Natural killer cell (primary cell): ENCODE results near the gene VWDE. TPM values are rescaled to one million over a fixed set of nuclear protein-coding genes. Genes with fewer than 3 reads are reported as not detected.

Experiments
- ATAC-seq, 3 donors: fragments of 150-1000 bp in 2 of 3; fragments of 200-7000 bp in 1 of 3; cut with Tn5 transposase; 1 replicate in 1 of 3; 2 replicates in 2 of 3; pipeline ENCODE4 v1.10.0; 2021; ENCODE audit warnings: mild to moderate bottlenecking in 2 of 3, moderate library complexity in 2 of 3
- DNase-seq, 2 donors: peaks; one replicate each; pipeline versions ENCODE4 v3.0.0 to v3.0.0-alpha.2; 2013 to 2021; ENCODE audit warnings: mixed read lengths in 1 of 2
- H3K27ac ChIP-seq: one replicate; pipeline ENCODE4 v1.5.1; 2013; ENCODE audit warnings: mild to moderate bottlenecking, low read length
- H3K27me3 ChIP-seq: one replicate; pipeline ENCODE4 v1.6.1; 2013; ENCODE audit warnings: low read length; ENCODE audit not compliant: control insufficient read depth, insufficient read depth
- H3K36me3 ChIP-seq: one replicate; pipeline ENCODE4 v1.6.1; 2013; ENCODE audit warnings: low read length; ENCODE audit not compliant: control insufficient read depth, insufficient read depth
- H3K4me1 ChIP-seq: one replicate; pipeline ENCODE4 v1.6.1; 2013; ENCODE audit warnings: low read length; ENCODE audit not compliant: control insufficient read depth, insufficient read depth
- H3K4me3 ChIP-seq: one replicate; pipeline ENCODE4 v1.5.1; 2013; ENCODE audit warnings: low read length
- H3K9me3 ChIP-seq: one replicate; pipeline ENCODE4 v1.6.1; 2013; ENCODE audit warnings: low read length; ENCODE audit not compliant: control insufficient read depth, insufficient read depth
- H3K27ac Mint-ChIP-seq, 2 donors: one replicate each; pipeline ENCODE4 v1.8.0; 2022; ENCODE audit warnings: mild to moderate bottlenecking in 2 of 2, mixed read lengths in 2 of 2, moderate library complexity in 1 of 2
- H3K27me3 Mint-ChIP-seq, 2 donors: one replicate each; pipeline ENCODE4 v1.8.0; 2022; ENCODE audit warnings: low read depth in 2 of 2, mixed read lengths in 2 of 2
- H3K36me3 Mint-ChIP-seq: one replicate; pipeline ENCODE4 v1.8.0; 2022; ENCODE audit warnings: mixed read lengths
- H3K4me1 Mint-ChIP-seq, 2 donors: one replicate each; pipeline ENCODE4 v1.8.0; 2022; ENCODE audit warnings: mixed read lengths in 2 of 2
- H3K4me3 Mint-ChIP-seq: one replicate; pipeline ENCODE4 v1.8.0; 2022; ENCODE audit warnings: mild to moderate bottlenecking, moderate library complexity, mixed read lengths
- H3K9me3 Mint-ChIP-seq, 2 donors: one replicate each; pipeline ENCODE4 v1.8.0; 2022; ENCODE audit warnings: mixed read lengths in 2 of 2
- CTCF ChIP-seq: fragments of 200-600 bp; IDR thresholded peaks from one replicate; pipeline ENCODE4 v1.8.0; 2022; ENCODE audit warnings: antibody characterized with exemption
- WGBS: methylation state at CpG from one replicate; pipeline ENCODE4 v1.1.7; 2013; ENCODE audit warnings: missing lambda C conversion rate; ENCODE audit not compliant: insufficient coverage; 5-methylcytosine and 5-hydroxymethylcytosine counted together
- intact Hi-C: fragments of 100-400 bp; cut with micrococcal nuclease; formaldehyde crosslinking; loops from one replicate; pipeline ENCODE4 v1.14.2; 2022
- total RNA-seq, 4 donors: library from RNA; stranded (reverse); fragments of 120-200 nt in 1 of 4; gene quantifications; one replicate each; pipeline versions ENCODE4 v1.2.3 to v1.2.4, GENCODE V29; 2013 to 2022

The VWDE gene
- total RNA-seq, 3 donors from 2014 or later (not counting 1 experiment from before 2014, with no cell fraction given) = 0.09 TPM; not detected in 2

GRCh38 chr7:12369072-12369471, 34.6 kb downstream of the VWDE start:
- H3K4me3 Mint-ChIP-seq = no peak overlapping the region
- TF ChIP-seq CTCF = no peak
- ATAC-seq (no peak), DNase-seq (no peak)
- H3K27me3 Mint-ChIP-seq = peaks cover 0 to 2% of the 10 kb centered on the region in 2 donors
- H3K36me3 ChIP-seq = no peaks in the 10 kb centered on the region
- H3K36me3 Mint-ChIP-seq = no peaks in the 10 kb centered on the region
- H3K9me3 Mint-ChIP-seq = peaks cover 0 to 2% of the 10 kb centered on the region in 2 donors
- H3K27ac ChIP-seq = no peak overlapping the region
- H3K4me1 Mint-ChIP-seq = no peaks in the 10 kb centered on the region
- H3K27me3 ChIP-seq = no peaks in the 10 kb centered on the region
- H3K27ac Mint-ChIP-seq = no peak overlapping the region
- H3K9me3 ChIP-seq = no peaks in the 10 kb centered on the region
- H3K4me1 ChIP-seq = no peaks in the 10 kb centered on the region
- intact Hi-C loops = no loop called here
- H3K4me3 ChIP-seq = no peak overlapping the region

GRCh38 chr7:12360948-12361347, 42.7 kb downstream of the VWDE start:
- no peak for DNase-seq
- no peak overlapping the region for H3K27ac ChIP-seq
- no peak overlapping the region for H3K4me3 Mint-ChIP-seq
- no peak for ATAC-seq
- H3K27me3 ChIP-seq = no peaks in the 10 kb centered on the region
- H3K36me3 Mint-ChIP-seq = no peaks in the 10 kb centered on the region
- no peak overlapping the region for H3K27ac Mint-ChIP-seq
- no peaks in the 10 kb centered on the region for H3K4me1 ChIP-seq
- intact Hi-C loops = no loop called here
- no peak for TF ChIP-seq CTCF
- no peaks in the 10 kb centered on the region for H3K4me1 Mint-ChIP-seq
- no CpG with 5 or more reads among the region's 2 CpGs for WGBS
- H3K27me3 Mint-ChIP-seq = peaks cover 0 to 2% of the 10 kb centered on the region in 2 donors
- H3K9me3 Mint-ChIP-seq = peaks cover 0 to 2% of the 10 kb centered on the region in 2 donors
- H3K9me3 ChIP-seq = no peaks in the 10 kb centered on the region
- H3K36me3 ChIP-seq = no peaks in the 10 kb centered on the region
- H3K4me3 ChIP-seq = no peak overlapping the region

- Mint-ChIP-seq H3K36me3 (no peaks in the 10 kb centered on the region), H3K4me3 (no peak overlapping the region), H3K27me3 (no peaks in the 10 kb centered on the region), H3K4me1 (no peaks in the 10 kb centered on the region), H3K27ac (no peak overlapping the region), H3K9me3 (no peaks in the 10 kb centered on the region)
- Histone ChIP-seq H3K36me3 (no peaks in the 10 kb centered on the region), H3K9me3 (no peaks in the 10 kb centered on the region), H3K27ac (no peak overlapping the region), H3K27me3 (no peaks in the 10 kb centered on the region), H3K4me3 (no peak overlapping the region), H3K4me1 (no peaks in the 10 kb centered on the region)
- ATAC-seq = no peak
- no peak for DNase-seq
- intact Hi-C loops = no loop called here
- no peak for TF ChIP-seq CTCF
These were observed 45.0 kb downstream of the VWDE start for GRCh38 chr7:12358694-12359093.

GRCh38 chr7:12357508-12357907, 46.2 kb downstream of the VWDE start:
- H3K4me1 ChIP-seq = no peaks in the 10 kb centered on the region
- Mint-ChIP-seq H3K4me3 (no peak overlapping the region), H3K27ac (no peak overlapping the region), H3K36me3 (no peaks in the 10 kb centered on the region), H3K9me3 (no peaks in the 10 kb centered on the region), H3K4me1 (peaks cover under 1 to 4% of the 10 kb centered on the region in 2 donors), H3K27me3 (no peaks in the 10 kb centered on the region)
- H3K27ac ChIP-seq = no peak overlapping the region
- H3K27me3 ChIP-seq = no peaks in the 10 kb centered on the region
- no peak for TF ChIP-seq CTCF
- H3K4me3 ChIP-seq = no peak overlapping the region
- DNase-seq (no peak), ATAC-seq (no peak)
- intact Hi-C loops = no loop called here
- H3K9me3 ChIP-seq = no peaks in the 10 kb centered on the region
- no peaks in the 10 kb centered on the region for H3K36me3 ChIP-seq
- WGBS = 60% methylated on average over 1 of the region's 1 CpG
